ENCODE data around the gene ATP2B2.

Gene ATP2B2

GRCh38 chr3:10496121-10496863 lies 9.1 kb downstream of the ATP2B2 start:
- H3K4me3 ChIP-seq (ENCODE audit: low read depth in 1 of 2, low read length in 1 of 2) = no peak overlapping the region
- no peak overlapping the region for H3K27ac ChIP-seq
- TF ChIP-seq, protein P1, sequence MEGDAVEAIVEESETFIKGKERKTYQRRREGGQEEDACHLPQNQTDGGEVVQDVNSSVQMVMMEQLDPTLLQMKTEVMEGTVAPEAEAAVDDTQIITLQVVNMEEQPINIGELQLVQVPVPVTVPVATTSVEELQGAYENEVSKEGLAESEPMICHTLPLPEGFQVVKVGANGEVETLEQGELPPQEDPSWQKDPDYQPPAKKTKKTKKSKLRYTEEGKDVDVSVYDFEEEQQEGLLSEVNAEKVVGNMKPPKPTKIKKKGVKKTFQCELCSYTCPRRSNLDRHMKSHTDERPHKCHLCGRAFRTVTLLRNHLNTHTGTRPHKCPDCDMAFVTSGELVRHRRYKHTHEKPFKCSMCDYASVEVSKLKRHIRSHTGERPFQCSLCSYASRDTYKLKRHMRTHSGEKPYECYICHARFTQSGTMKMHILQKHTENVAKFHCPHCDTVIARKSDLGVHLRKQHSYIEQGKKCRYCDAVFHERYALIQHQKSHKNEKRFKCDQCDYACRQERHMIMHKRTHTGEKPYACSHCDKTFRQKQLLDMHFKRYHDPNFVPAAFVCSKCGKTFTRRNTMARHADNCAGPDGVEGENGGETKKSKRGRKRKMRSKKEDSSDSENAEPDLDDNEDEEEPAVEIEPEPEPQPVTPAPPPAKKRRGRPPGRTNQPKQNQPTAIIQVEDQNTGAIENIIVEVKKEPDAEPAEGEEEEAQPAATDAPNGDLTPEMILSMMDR (IDR thresholded peaks at IDR 0.05) = no peak
- H3K4me1 ChIP-seq (ENCODE audit: control insufficient read depth in 1 of 2, insufficient read depth in 1 of 2, low read depth in 1 of 2, low read length in 1 of 2) = no peaks in the 10 kb centered on the region
- H3K36me3 ChIP-seq = no peaks in the 10 kb centered on the region
- H3K9me3 ChIP-seq = no peaks in the 10 kb centered on the region
- H3K27me3 ChIP-seq = no peaks in the 10 kb centered on the region

DNA sequence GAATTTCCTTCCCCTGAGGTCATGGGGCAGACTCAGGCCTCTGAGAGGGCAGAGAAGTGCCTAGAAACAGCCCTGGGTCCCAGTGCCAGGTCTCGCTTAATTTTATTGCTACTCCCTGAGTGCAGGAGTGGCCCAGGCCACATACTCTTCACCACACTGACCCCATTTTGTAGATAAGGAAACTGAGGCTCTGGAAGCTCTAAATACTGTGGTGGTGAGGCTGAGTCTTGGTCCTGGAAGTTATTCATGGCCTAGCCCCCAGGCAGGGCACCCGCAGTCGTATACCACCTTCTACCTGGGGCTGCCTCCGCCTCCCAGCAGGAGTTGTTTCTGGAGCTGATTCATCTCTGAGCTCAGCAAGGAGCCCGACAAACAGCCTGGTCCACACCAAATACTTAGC lies 9.8 kb downstream of the ATP2B2 start:
- H3K27me3 ChIP-seq = no peaks in the 10 kb centered on the region
- H3K4me3 ChIP-seq (ENCODE audit: low read depth in 1 of 2, low read length in 1 of 2) = no peak overlapping the region
- H3K36me3 ChIP-seq = no peaks in the 10 kb centered on the region
- H3K4me1 ChIP-seq (ENCODE audit: control insufficient read depth in 1 of 2, insufficient read depth in 1 of 2, low read depth in 1 of 2, low read length in 1 of 2) = no peaks in the 10 kb centered on the region
- H3K27ac ChIP-seq = no peak overlapping the region
- TF ChIP-seq, protein P1 (IDR thresholded peaks at IDR 0.05) = no peak
- no peaks in the 10 kb centered on the region for H3K9me3 ChIP-seq

- Histone ChIP-seq H3K4me3 (ENCODE audit: low read depth in 1 of 2, low read length in 1 of 2) (no peak overlapping the region), H3K4me1 (ENCODE audit: control insufficient read depth in 1 of 2, insufficient read depth in 1 of 2, low read depth in 1 of 2, low read length in 1 of 2) (no peaks in the 10 kb centered on the region), H3K9me3 (no peaks in the 10 kb centered on the region), H3K36me3 (no peaks in the 10 kb centered on the region), H3K27ac (no peak overlapping the region), H3K27me3 (no peaks in the 10 kb centered on the region)
- TF ChIP-seq, protein P1 (IDR thresholded peaks at IDR 0.05) = no peak
Measured at GRCh38 chr3:10495003-10495402, 10.4 kb downstream of the ATP2B2 start.

DNA sequence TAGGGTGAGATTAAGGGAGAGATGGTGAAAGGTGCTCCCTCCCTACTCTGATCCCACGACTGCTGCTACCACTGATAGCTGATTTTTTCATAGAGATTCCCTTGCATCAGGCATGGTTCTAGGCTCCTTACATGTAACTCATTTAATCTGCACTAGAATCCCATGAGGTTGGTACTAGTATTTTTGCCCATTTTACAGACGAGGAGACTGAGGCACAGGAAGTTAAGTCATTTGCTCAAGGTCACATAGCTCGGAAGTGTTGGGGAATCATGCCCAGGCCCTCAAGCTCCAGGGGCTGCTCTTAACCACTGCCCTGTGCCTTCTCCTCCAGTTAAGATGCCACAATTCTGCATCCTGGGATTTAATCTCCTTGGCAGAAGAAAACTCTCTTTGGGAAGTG lies 11.2 kb downstream of the ATP2B2 start:
- H3K4me1 ChIP-seq (ENCODE audit: control insufficient read depth in 1 of 2, insufficient read depth in 1 of 2, low read depth in 1 of 2, low read length in 1 of 2) = no peaks in the 10 kb centered on the region
- TF ChIP-seq, protein P1 (IDR thresholded peaks at IDR 0.05) = no peak
- no peak overlapping the region for H3K27ac ChIP-seq
- H3K4me3 ChIP-seq (ENCODE audit: low read depth in 1 of 2, low read length in 1 of 2) = no peak overlapping the region
- H3K36me3 ChIP-seq = no peaks in the 10 kb centered on the region
- H3K9me3 ChIP-seq = no peaks in the 10 kb centered on the region
- H3K27me3 ChIP-seq = no peaks in the 10 kb centered on the region

- TF ChIP-seq, protein P1 (IDR thresholded peaks at IDR 0.05) = no peak
- Histone ChIP-seq H3K27ac (no peak overlapping the region), H3K9me3 (no peaks in the 10 kb centered on the region), H3K36me3 (no peaks in the 10 kb centered on the region), H3K27me3 (no peaks in the 10 kb centered on the region), H3K4me1 (ENCODE audit: control insufficient read depth in 1 of 2, insufficient read depth in 1 of 2, low read depth in 1 of 2, low read length in 1 of 2) (no peaks in the 10 kb centered on the region), H3K4me3 (ENCODE audit: low read depth in 1 of 2, low read length in 1 of 2) (no peak overlapping the region)
Measured at GRCh38 chr3:10493202-10493589, 12.2 kb downstream of the ATP2B2 start.
